ENCODE measurements around the gene NTN3. TPM values are rescaled to one million over a fixed set of nuclear protein-coding genes. Genes with fewer than 3 reads are reported as not detected.

The NTN3 gene
- total RNA-seq, 1 donor: under 0.01 TPM

GRCh38 chr16:2494616-2495015 lies 23.5 kb downstream of the NTN3 start:
- no peak for DNase-seq (ENCODE audit: low read depth in 2 of 3, low spot score in 2 of 3)

GRCh38 chr16:2495041-2495440 lies 23.9 kb downstream of the NTN3 start:
- no peak for DNase-seq (ENCODE audit: low read depth in 2 of 3, low spot score in 2 of 3)

GRCh38 chr16:2496223-2497115 lies 25.4 kb downstream of the NTN3 start:
- DNase-seq (ENCODE audit: low read depth in 2 of 3, low spot score in 2 of 3): no peak

GRCh38 chr16:2497116-2497630 lies 26.1 kb downstream of the NTN3 start:
- no peak for DNase-seq (ENCODE audit: low read depth in 2 of 3, low spot score in 2 of 3)

GRCh38 chr16:2497695-2498484 lies 26.8 kb downstream of the NTN3 start:
- DNase-seq (ENCODE audit: low read depth in 2 of 3, low spot score in 2 of 3): no peak

- DNase-seq (ENCODE audit: low read depth in 2 of 3, low spot score in 2 of 3): no peak
These were observed 27.6 kb downstream of the NTN3 start for GRCh38 chr16:2498531-2499253.

- DNase-seq (ENCODE audit: low read depth in 2 of 3, low spot score in 2 of 3): no peak
These were observed 28.4 kb downstream of the NTN3 start for GRCh38 chr16:2499454-2499853.

GRCh38 chr16:2499890-2500429 lies 28.9 kb downstream of the NTN3 start:
- no peak for DNase-seq (ENCODE audit: low read depth in 2 of 3, low spot score in 2 of 3)

- DNase-seq (ENCODE audit: low read depth in 2 of 3, low spot score in 2 of 3): no peak
These were observed 29.4 kb downstream of the NTN3 start for GRCh38 chr16:2500430-2500917.

GRCh38 chr16:2500918-2501750 lies 30.0 kb downstream of the NTN3 start:
- peak; percentile 72 to 86 (median 82) for DNase-seq (ENCODE audit: low read depth in 2 of 3, low spot score in 2 of 3)

GRCh38 chr16:2501946-2502895 lies 31.1 kb downstream of the NTN3 start:
- no peak for DNase-seq (ENCODE audit: low read depth in 2 of 3, low spot score in 2 of 3)

GRCh38 chr16:2505695-2506094 lies 34.6 kb downstream of the NTN3 start:
- no peak for DNase-seq (ENCODE audit: low read depth in 2 of 3, low spot score in 2 of 3)

- peak in 2 of 3 donors; percentile 75 to 79 for DNase-seq (ENCODE audit: low read depth in 2 of 3, low spot score in 2 of 3)
These were observed 36.1 kb downstream of the NTN3 start for GRCh38 chr16:2507052-2507659.

- no peak for DNase-seq (ENCODE audit: low read depth in 2 of 3, low spot score in 2 of 3)
These were observed 36.6 kb downstream of the NTN3 start for GRCh38 chr16:2507665-2508064.

GRCh38 chr16:2508722-2509400 lies 37.8 kb downstream of the NTN3 start:
- DNase-seq (ENCODE audit: low read depth in 2 of 3, low spot score in 2 of 3): no peak

GRCh38 chr16:2511128-2511800 lies 40.2 kb downstream of the NTN3 start:
- DNase-seq (ENCODE audit: low read depth in 2 of 3, low spot score in 2 of 3): no peak
